GM19025 (cell line): Measurements from ENCODE around the gene SNX21.
A peak's percentile ranks its signal among the peaks of the same experiment; 100 is the strongest.
"Not testable (repeated sequence)": the region's sequence is repeated elsewhere in the genome, so short reads cannot be mapped to it uniquely, and the experiment has no call there.

Experiments used
- ATAC-seq: cut with Tn5 transposase; IDR thresholded peaks from one replicate; pipeline ENCODE4 v1.9.1; 2021; ENCODE audit warnings: mild to moderate bottlenecking, low read depth, moderate library complexity; ENCODE audit not compliant: unreplicated experiment

The SNX21 gene

GRCh38 chr20:45848969-45849582 is 15.5 kb downstream of the SNX21 start:
- ATAC-seq = no peak

GRCh38 chr20:45850238-45850637 is 16.6 kb downstream of the SNX21 start:
- ATAC-seq = no peak

- no peak for ATAC-seq
Measured at GRCh38 chr20:45850926-45851325, 17.3 kb downstream of the SNX21 start.

- no peak for ATAC-seq
Measured at GRCh38 chr20:45851501-45851900, 17.9 kb downstream of the SNX21 start.

- ATAC-seq = no peak
Measured at GRCh38 chr20:45852326-45852725, 18.7 kb downstream of the SNX21 start.

GRCh38 chr20:45853484-45853883 is 19.9 kb downstream of the SNX21 start:
- no peak for ATAC-seq

- ATAC-seq = peak; percentile 98
Measured at GRCh38 chr20:45857114-45857881, 23.7 kb downstream of the SNX21 start, which contains the start of the genes ACOT8 and ZSWIM3. Gene ACOT8, minus strand, starts transcription at chr20:45857392. Its CDS starts 77 bp downstream, at chr20:45857315. Gene ZSWIM3, plus strand, starts transcription at chr20:45857614. Its CDS starts 212 bp downstream, at chr20:45857826.

- ATAC-seq = peak; percentile 7
Measured at GRCh38 chr20:45857882-45858216, 24.2 kb downstream of the SNX21 start.

- ATAC-seq = no peak
Measured at GRCh38 chr20:45859916-45860315, 26.3 kb downstream of the SNX21 start.

- no peak for ATAC-seq
Measured at GRCh38 chr20:45860560-45861220, 27.1 kb downstream of the SNX21 start.

GRCh38 chr20:45861221-45862075 is 27.8 kb downstream of the SNX21 start:
- ATAC-seq = no peak

- no peak for ATAC-seq
Measured at GRCh38 chr20:45863543-45864470, 30.2 kb downstream of the SNX21 start.

GRCh38 chr20:45866454-45866853 is 32.9 kb downstream of the SNX21 start:
- no peak for ATAC-seq

GRCh38 chr20:45867136-45867818 is 33.7 kb downstream of the SNX21 start:
- ATAC-seq = no peak

- ATAC-seq = no peak
Measured at GRCh38 chr20:45867819-45868176, 34.2 kb downstream of the SNX21 start.

GRCh38 chr20:45872626-45873025 is 39.0 kb downstream of the SNX21 start:
- ATAC-seq = no peak

GRCh38 chr20:45873409-45874103 is 40.0 kb downstream of the SNX21 start:
- no peak for ATAC-seq

- not testable (repeated sequence) for ATAC-seq
Measured at GRCh38 chr20:45874104-45874481, 40.5 kb downstream of the SNX21 start.

GRCh38 chr20:45874576-45874975 is 41.0 kb downstream of the SNX21 start:
- no peak for ATAC-seq
